Ovary (tissue), 9 donors: ENCODE measurements around the gene SH3RF3. TPM values are rescaled to one million over a fixed set of nuclear protein-coding genes. Genes with fewer than 3 reads are reported as not detected.

Experiments
- DNase-seq, 5 donors: peaks; one replicate each; pipeline ENCODE4 v3.0.0-alpha.2; 2019 to 2020
- H3K27ac ChIP-seq, 2 donors: fragments of 200-600 bp; one replicate each; pipeline versions ENCODE4 v1.5.1 to v1.8.0; 2019 to 2022
- H3K27me3 ChIP-seq: fragments of 200-600 bp; one replicate; pipeline ENCODE4 v1.8.0; 2022
- H3K36me3 ChIP-seq: fragments of 200-600 bp; sonication (generic); one replicate; pipeline ENCODE4 v1.5.1; 2019
- H3K4me1 ChIP-seq: one replicate; pipeline ENCODE4 v1.8.1; 2013; ENCODE audit warnings: mild to moderate bottlenecking, moderate library complexity; ENCODE audit not compliant: insufficient read depth
- H3K4me3 ChIP-seq: fragments of 200-600 bp; sonication (generic); one replicate; pipeline ENCODE4 v1.5.1; 2017
- H3K9me3 ChIP-seq, 2 donors: fragments of 200-600 bp in 1 of 2; sonication (generic) in 1 of 2; one replicate each; pipeline versions ENCODE4 v1.5.1 to v1.8.1; 2013 to 2019; ENCODE audit warnings: mild to moderate bottlenecking in 1 of 2, moderate library complexity in 1 of 2
- CTCF ChIP-seq, 3 donors: fragments of 450-650 bp in 2 of 3; fragments of 200-600 bp in 1 of 3; IDR thresholded peaks; one replicate each; pipeline versions ENCODE4 v1.5.1 to v1.8.0; 2016 to 2022; ENCODE audit warnings: antibody characterized with exemption in 3 of 3, mild to moderate bottlenecking in 1 of 3
- EP300 ChIP-seq: sonication (generic); formaldehyde crosslinking; IDR thresholded peaks from one replicate; pipeline ENCODE4 v1.6.1; 2017; ENCODE audit warnings: antibody characterized with exemption
- POLR2A ChIP-seq: fragments of 450-650 bp; IDR thresholded peaks from one replicate; pipeline ENCODE4 v1.6.1; 2017; ENCODE audit warnings: antibody characterized with exemption, mild to moderate bottlenecking, moderate library complexity
- WGBS, 3 donors: extraction: QIAGEN DNeasy Blood & Tissue Kit in 1 of 3; methylation state at CpG; one replicate each; pipeline versions ENCODE4 v1.1.5 to v1.1.7; 2013 to 2017; 5-methylcytosine and 5-hydroxymethylcytosine counted together
- intact Hi-C, 4 donors: fragments of 100-400 bp; cut with DNase I; formaldehyde crosslinking; loops; one replicate each; pipeline versions ENCODE4 v1.11.0 to v1.15.1; 2022 to 2023
- polyA plus RNA-seq, 2 donors: library from polyadenylated mRNA; stranded (reverse); fragments of 200-250 nt in 1 of 2; fragments of 350-450 nt in 1 of 2; fragmentation: Illumina TruSeq in 1 of 2; extraction: RNeasy Lipid Tissue Mini Kit (QIAGEN cat#74804) in 1 of 2; gene quantifications; one replicate each; pipeline ENCODE4 v1.2.3, GENCODE V29; 2013 to 2014
- total RNA-seq, 7 donors: library from RNA; depleted of rRNA in 2 of 7; stranded (reverse); fragments of >200 nt in 2 of 7; fragmentation: NEBNext Ultra II Directional in 3 of 7; extraction: Animal tissue kit (Norgen Biotek cat#: 25700) in 3 of 7; gene quantifications; one replicate each; pipeline versions ENCODE4 v1.1.0 to v1.2.4, GENCODE V29; 2016 to 2023
- donor health status: DM: no; HTN: no; CAD: no; lungs with moderate emphysema.
- donor health status: DM: no; HTN: no; CAD: no.
- donor health status: Bipolar disorder and iron deficiency.
- donor health status: DM: yes; HTN: yes; CAD: no.
- donor health status: DM: no; HTN: no; CAD: no.
- donor health status: DM: yes; HTN: yes; CAD: no.

SH3RF3 gene
- total and polyA plus RNA-seq, 9 donors: 2.7 to 10.1 (median 4.5) TPM

DNA sequence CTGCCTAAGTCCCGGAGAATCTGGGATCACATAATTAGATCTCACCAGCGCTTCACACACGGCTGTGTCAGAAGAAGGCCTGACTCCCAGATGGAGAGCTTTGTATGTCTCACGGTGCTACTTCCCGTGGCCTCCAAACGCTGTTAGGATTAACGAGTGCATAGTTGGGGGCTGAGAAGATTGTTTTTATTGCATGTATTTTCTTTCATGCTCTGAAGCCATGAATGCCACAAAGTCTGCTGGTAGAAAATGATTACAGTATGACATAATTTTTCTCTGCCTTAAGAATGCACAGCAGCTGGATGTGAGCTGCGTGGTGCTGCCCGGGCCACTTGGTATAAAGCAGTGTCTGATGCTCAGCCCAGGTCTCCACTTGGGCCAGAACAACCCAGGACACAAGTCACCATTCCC lies 318.3 kb downstream of the SH3RF3 start:
- intact Hi-C loops: no loop called here
- H3K9me3 ChIP-seq: no peaks in the 10 kb centered on the region
- peaks cover 3% of the 10 kb centered on the region for H3K4me1 ChIP-seq
- no peak overlapping the region for H3K27ac ChIP-seq
- TF ChIP-seq POLR2A: no peak
- no peak for TF ChIP-seq CTCF (IDR thresholded peaks at IDR 0.05)
- TF ChIP-seq EP300: no peak
- DNase-seq: no peak
- WGBS, 3 donors: 21 to 27% (median 21%) methylated on average over 9 of the region's 9 CpGs
- H3K27me3 ChIP-seq: no peaks in the 10 kb centered on the region
- no peak overlapping the region for H3K4me3 ChIP-seq
- no peaks in the 10 kb centered on the region for H3K36me3 ChIP-seq

DNA sequence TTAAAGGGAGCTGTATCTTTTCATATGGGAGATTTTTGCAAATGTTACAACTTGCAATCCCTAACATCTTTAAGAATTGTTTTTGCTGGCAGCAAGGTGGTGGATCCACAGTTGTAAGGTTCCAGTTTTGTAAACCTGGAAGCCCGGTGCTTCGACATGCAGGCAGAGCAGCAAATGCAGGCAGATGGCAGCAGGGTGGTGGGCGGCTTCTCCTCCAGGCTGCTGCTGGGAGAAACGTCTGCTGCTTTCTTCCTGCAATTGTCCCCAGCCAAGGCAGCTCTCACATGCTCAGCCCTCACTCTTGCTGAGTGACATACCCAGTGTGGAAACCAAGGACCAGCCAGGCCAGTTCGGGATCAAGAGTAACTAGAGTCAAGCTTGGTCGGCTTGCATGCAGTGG lies 318.8 kb downstream of the SH3RF3 start:
- TF ChIP-seq EP300 (no peak), CTCF (IDR thresholded peaks at IDR 0.05) (no peak), POLR2A (no peak)
- Histone ChIP-seq H3K4me1 (peaks cover 3% of the 10 kb centered on the region), H3K27ac (no peak overlapping the region), H3K36me3 (no peaks in the 10 kb centered on the region), H3K4me3 (no peak overlapping the region), H3K9me3 (no peaks in the 10 kb centered on the region), H3K27me3 (no peaks in the 10 kb centered on the region)
- 75 to 80% (median 80%) methylated on average over 6 of the region's 6 CpGs for WGBS, 3 donors
- no peak for DNase-seq
- intact Hi-C loops: no loop called here

DNA sequence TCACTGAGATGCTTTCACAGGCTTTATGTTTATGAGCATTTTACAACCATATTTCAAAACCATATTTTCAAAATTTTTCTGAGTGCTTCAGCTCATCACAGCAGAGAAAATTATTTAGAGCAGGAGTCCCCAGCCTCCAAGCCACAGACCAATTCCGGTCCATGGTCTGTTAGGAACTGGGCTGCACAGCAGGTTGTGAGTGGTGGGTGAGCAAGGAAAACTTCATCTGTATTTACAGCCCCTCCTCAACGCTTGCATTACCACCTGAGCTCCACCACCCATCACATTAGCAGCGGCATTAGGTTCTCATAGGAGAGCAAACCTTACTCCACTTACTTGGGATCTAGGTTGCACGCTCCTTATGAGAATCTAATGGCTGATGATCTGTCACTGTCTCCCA lies 319.2 kb downstream of the SH3RF3 start:
- DNase-seq: no peak
- WGBS, 3 donors: 98 to 100% (median 98%) methylated on average over 4 of the region's 4 CpGs
- intact Hi-C loops: no loop called here

DNA sequence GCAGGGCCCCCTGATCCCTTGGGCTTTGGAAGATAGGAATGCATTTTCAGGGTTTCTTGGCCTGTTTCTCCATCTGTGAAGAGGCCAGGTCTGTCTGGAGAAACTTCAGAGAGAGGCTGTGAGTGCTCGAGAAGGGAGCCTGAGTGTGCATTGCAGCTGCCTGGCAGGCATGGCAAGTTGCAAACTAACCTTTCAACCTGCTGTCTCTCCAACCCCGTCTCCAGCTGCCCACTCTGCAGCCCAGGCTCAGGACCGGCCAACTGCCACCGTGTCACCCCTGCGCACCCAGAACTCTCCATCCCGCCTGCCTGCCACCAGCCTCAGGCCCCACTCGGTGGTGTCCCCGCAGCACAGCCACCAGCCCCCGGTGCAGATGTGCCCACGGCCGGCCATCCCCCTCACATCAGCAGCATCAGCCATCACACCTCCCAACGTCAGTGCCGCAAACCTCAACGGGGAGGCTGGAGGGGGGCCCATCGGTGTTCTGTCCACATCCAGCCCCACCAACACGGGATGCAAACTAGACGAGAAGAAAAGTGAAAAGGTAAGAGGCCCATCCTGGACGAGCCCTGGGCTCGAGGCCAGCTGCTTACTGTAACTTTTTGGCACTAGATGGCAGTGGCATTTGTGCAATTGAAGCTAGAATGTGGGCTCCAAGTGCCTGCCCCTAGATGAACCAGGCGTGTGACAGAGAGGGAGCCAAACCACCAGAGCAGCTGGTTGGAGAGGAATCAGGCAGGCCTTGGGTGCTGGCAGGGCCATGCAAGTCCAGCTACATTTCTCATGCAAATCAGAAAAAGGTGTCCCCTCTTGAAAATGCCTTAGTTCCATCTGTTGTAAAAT lies 320.2 kb downstream of the SH3RF3 start:
- no peak overlapping the region for H3K27ac ChIP-seq
- H3K4me1 ChIP-seq: peaks cover 3% of the 10 kb centered on the region
- no peak overlapping the region for H3K4me3 ChIP-seq
- no peaks in the 10 kb centered on the region for H3K27me3 ChIP-seq
- intact Hi-C loops: no loop called here
- no peak for DNase-seq
- no peaks in the 10 kb centered on the region for H3K36me3 ChIP-seq
- 90 to 91% (median 91%) methylated on average over 20 of the region's 20 CpGs for WGBS, 3 donors
- H3K9me3 ChIP-seq: no peaks in the 10 kb centered on the region
- TF ChIP-seq EP300 (no peak), POLR2A (no peak), CTCF (IDR thresholded peaks at IDR 0.05) (no peak)

More for the DNA sequence above, 319.2 kb downstream of the SH3RF3 start:
- H3K4me3 ChIP-seq: no peak overlapping the region
- peaks cover 3% of the 10 kb centered on the region for H3K4me1 ChIP-seq
- H3K27ac ChIP-seq: no peak overlapping the region
- H3K36me3 ChIP-seq: no peaks in the 10 kb centered on the region
- TF ChIP-seq POLR2A (no peak), CTCF (IDR thresholded peaks at IDR 0.05) (no peak), EP300 (no peak)
- no peaks in the 10 kb centered on the region for H3K27me3 ChIP-seq
- no peaks in the 10 kb centered on the region for H3K9me3 ChIP-seq
